A673 (cell line): ENCODE data around the gene KLK2.

Source experiments
- EZH2 ChIP-seq: fragments of 200-600 bp; sonication (generic); IDR thresholded peaks from 2 replicates; pipeline ENCODE4 v1.6.1; 2017; ENCODE audit warnings: borderline replicate concordance, low read depth, mild to moderate bottlenecking, mixed read lengths, antibody characterized with exemption, low read length; ENCODE audit not compliant: poor library complexity, severe bottlenecking
- TF ChIP-seq, protein P1 (sequence below): fragments of 300-800, 200-600 bp; sonication (generic); conservative IDR thresholded peaks from 2 replicates; pipeline ENCODE4 v1.5.1; 2017; ENCODE audit warnings: low read depth, mild to moderate bottlenecking, antibody characterized with exemption, low read length, moderate library complexity, mixed read lengths

DNA sequence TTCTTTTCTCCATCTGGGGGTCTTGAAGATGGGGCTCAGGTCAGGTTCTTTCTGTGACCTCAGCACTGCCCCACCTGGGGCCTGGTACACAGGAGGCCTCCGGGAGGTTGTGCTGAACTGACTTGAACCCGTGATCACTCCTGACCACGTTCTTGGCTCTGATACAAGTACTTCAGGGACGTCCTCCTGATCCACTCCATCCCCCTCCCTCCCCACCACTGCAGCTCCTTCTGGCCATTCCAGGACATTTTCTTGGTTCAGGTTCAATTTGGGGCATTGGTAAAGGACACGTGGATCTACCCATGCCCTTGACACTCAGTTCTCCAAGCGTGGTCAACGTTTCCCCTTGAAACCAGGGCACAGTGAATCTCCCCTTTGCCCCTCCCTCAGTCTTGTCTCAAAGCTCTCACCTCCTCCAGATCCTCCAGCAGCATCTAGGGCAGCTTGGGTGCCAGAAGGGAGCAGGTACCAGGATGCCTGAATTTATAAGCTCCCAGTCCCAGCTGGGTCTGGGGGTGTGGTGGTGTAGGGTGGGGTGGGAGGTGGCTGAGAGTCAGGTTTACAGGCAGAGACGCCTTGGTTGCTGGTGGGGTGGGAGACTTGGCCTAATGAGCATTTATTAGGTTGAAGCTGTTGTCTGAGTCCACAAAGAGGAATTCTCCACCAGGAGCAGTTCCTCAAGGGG is 40.0 kb upstream of the KLK2 start, which contains the start of gene KLK15:
- TF ChIP-seq EZH2: no peak
- TF ChIP-seq, protein P1, sequence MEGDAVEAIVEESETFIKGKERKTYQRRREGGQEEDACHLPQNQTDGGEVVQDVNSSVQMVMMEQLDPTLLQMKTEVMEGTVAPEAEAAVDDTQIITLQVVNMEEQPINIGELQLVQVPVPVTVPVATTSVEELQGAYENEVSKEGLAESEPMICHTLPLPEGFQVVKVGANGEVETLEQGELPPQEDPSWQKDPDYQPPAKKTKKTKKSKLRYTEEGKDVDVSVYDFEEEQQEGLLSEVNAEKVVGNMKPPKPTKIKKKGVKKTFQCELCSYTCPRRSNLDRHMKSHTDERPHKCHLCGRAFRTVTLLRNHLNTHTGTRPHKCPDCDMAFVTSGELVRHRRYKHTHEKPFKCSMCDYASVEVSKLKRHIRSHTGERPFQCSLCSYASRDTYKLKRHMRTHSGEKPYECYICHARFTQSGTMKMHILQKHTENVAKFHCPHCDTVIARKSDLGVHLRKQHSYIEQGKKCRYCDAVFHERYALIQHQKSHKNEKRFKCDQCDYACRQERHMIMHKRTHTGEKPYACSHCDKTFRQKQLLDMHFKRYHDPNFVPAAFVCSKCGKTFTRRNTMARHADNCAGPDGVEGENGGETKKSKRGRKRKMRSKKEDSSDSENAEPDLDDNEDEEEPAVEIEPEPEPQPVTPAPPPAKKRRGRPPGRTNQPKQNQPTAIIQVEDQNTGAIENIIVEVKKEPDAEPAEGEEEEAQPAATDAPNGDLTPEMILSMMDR: no peak
